IMR-90 (cell line): ENCODE measurements around the gene NUFIP1. TPM values are rescaled to one million over a fixed set of nuclear protein-coding genes. Genes with fewer than 3 reads are reported as not detected.

Experiments used
- ATAC-seq: fragments of 200-7000 bp; cut with Tn5 transposase; 2 replicates; pipeline ENCODE4 v1.9.1; 2020; ENCODE audit warnings: low read depth, mild to moderate bottlenecking, moderate library complexity
- BruUV-seq: library from RNA; stranded (reverse); fragments of 400-500 nt; replicated peaks from 2 replicates; lab custom pipeline; 2021; lab: Mats Ljungman, UMichigan
- CTCF ChIA-PET: fragments of 300-600 bp; formaldehyde crosslinking; extraction: SDS; loops from one replicate; lab custom pipeline; 2021; ENCODE audit warnings: antibody characterized with exemption; lab: Yijun Ruan, JAX
- POLR2A ChIA-PET: fragments of 300-600 bp; sonication (Branson Sonifier 250); formaldehyde crosslinking; loops from one replicate; lab custom pipeline; 2022; ENCODE audit warnings: antibody characterized with exemption; ENCODE audit not compliant: unreplicated experiment; lab: Charles Lee
- DNase-seq: peaks from one replicate; pipeline ENCODE4 v3.0.0; 2013
- H2AFZ ChIP-seq: replicated peaks from 2 replicates; pipeline ENCODE3; 2013; ENCODE audit warnings: low read length, mild to moderate bottlenecking; ENCODE audit not compliant: poor library complexity
- H2AK5ac ChIP-seq: 2 replicates; pipeline ENCODE4 v1.6.1; 2013; ENCODE audit warnings: low read depth, low read length, inconsistent platforms
- H2AK9ac ChIP-seq: replicated peaks from 2 replicates; pipeline ENCODE3; 2013; ENCODE audit warnings: mild to moderate bottlenecking, low read depth, low read length, moderate library complexity; ENCODE audit not compliant: poor library complexity
- H2BK120ac ChIP-seq: 2 replicates; pipeline ENCODE4 v1.6.1; 2013; ENCODE audit warnings: low read depth, low read length, inconsistent platforms
- H2BK15ac ChIP-seq: 3 replicates; pipeline ENCODE4 v1.6.1; 2013; ENCODE audit warnings: low read depth, low read length, inconsistent platforms
- H2BK20ac ChIP-seq: 2 replicates; pipeline ENCODE4 v1.6.1; 2013; ENCODE audit warnings: low read depth, mild to moderate bottlenecking, inconsistent platforms, low read length, moderate library complexity
- H2BK5ac ChIP-seq: 2 replicates; pipeline ENCODE4 v1.6.1; 2013; ENCODE audit warnings: mild to moderate bottlenecking, low read depth, low read length, inconsistent platforms; ENCODE audit not compliant: poor library complexity, severe bottlenecking
- H3K14ac ChIP-seq: replicated peaks from 2 replicates; pipeline ENCODE4 v1.6.1; 2013; ENCODE audit warnings: low read depth, low read length, inconsistent platforms
- H3K18ac ChIP-seq: 2 replicates; pipeline ENCODE4 v1.6.1; 2013; ENCODE audit warnings: low read depth, low read length, control low read depth
- H3K23ac ChIP-seq: 2 replicates; pipeline ENCODE4 v1.6.1; 2013; ENCODE audit warnings: low read depth, low read length, inconsistent platforms
- H3K27ac ChIP-seq: 2 replicates; pipeline ENCODE4 v1.5.1; 2013; ENCODE audit warnings: mild to moderate bottlenecking, control low read depth, low read length; ENCODE audit not compliant: insufficient read depth
- H3K27me3 ChIP-seq: 2 replicates; pipeline ENCODE4 v1.6.1; 2013; ENCODE audit warnings: low read length; ENCODE audit not compliant: control insufficient read depth, insufficient read depth
- H3K36me3 ChIP-seq: 2 replicates; pipeline ENCODE4 v1.6.1; 2013; ENCODE audit warnings: low read length, mixed read lengths; ENCODE audit not compliant: control insufficient read depth, insufficient read depth
- H3K4ac ChIP-seq: 2 replicates; pipeline ENCODE4 v1.6.1; 2013; ENCODE audit warnings: low read depth, low read length, inconsistent platforms
- H3K4me1 ChIP-seq: 2 replicates; pipeline ENCODE4 v1.6.1; 2013; ENCODE audit warnings: low read length, mixed read lengths; ENCODE audit not compliant: control insufficient read depth, insufficient read depth
- H3K4me2 ChIP-seq: 2 replicates; pipeline ENCODE4 v1.6.1; 2013; ENCODE audit warnings: low read depth, mild to moderate bottlenecking, control low read depth, low read length, moderate library complexity
- H3K4me3 ChIP-seq: 2 replicates; pipeline ENCODE4 v1.5.1; 2013; ENCODE audit warnings: low read depth, mild to moderate bottlenecking, control low read depth, low read length, moderate library complexity; ENCODE audit not compliant: insufficient read depth
- H3K56ac ChIP-seq: 2 replicates; pipeline ENCODE4 v1.6.1; 2013; ENCODE audit warnings: low read length, inconsistent platforms; ENCODE audit not compliant: insufficient read depth; ENCODE audit errors: extremely low read depth
- H3K79me1 ChIP-seq, 2 experiments: 2 replicates each; pipeline ENCODE4 v1.6.1; 2013; ENCODE audit warnings: low read length in 2 of 2, inconsistent platforms in 1 of 2, low read depth in 1 of 2
- H3K9ac ChIP-seq: 2 replicates; pipeline ENCODE4 v1.6.1; 2013; ENCODE audit warnings: low read depth, low read length, control low read depth
- H3K9me1 ChIP-seq: 2 replicates; pipeline ENCODE4 v1.6.1; 2013; ENCODE audit warnings: low read length, inconsistent platforms; ENCODE audit not compliant: insufficient read depth
- H3K9me3 ChIP-seq: 2 replicates; pipeline ENCODE4 v1.6.1; 2013; ENCODE audit warnings: low read length; ENCODE audit not compliant: control insufficient read depth, insufficient read depth
- H4K20me1 ChIP-seq: 2 replicates; pipeline ENCODE4 v1.6.1; 2013; ENCODE audit warnings: low read length, inconsistent platforms; ENCODE audit not compliant: insufficient read depth
- H4K5ac ChIP-seq: 2 replicates; pipeline ENCODE4 v1.6.1; 2013; ENCODE audit warnings: mild to moderate bottlenecking, low read depth, low read length, control low read depth
- H4K8ac ChIP-seq, 2 experiments: 2 replicates each; pipeline ENCODE4 v1.6.1; 2013; ENCODE audit warnings: low read depth in 2 of 2, low read length in 2 of 2, control low read depth in 1 of 2, inconsistent platforms in 1 of 2
- H4K91ac ChIP-seq: 2 replicates; pipeline ENCODE4 v1.6.1; 2013; ENCODE audit warnings: low read depth, low read length, inconsistent platforms; ENCODE audit not compliant: insufficient read depth
- BHLHE40 ChIP-seq: fragments of 150-350 bp; IDR thresholded peaks from 2 replicates; pipeline ENCODE4 v1.6.1; 2016; ENCODE audit warnings: mild to moderate bottlenecking, low read depth, low read length
- CEBPB ChIP-seq: IDR thresholded peaks from 2 replicates; pipeline ENCODE4 v1.6.1; 2012; ENCODE audit warnings: low read depth, low read length, improper control_type of control experiment
- CHD1 ChIP-seq: IDR thresholded peaks from 2 replicates; pipeline ENCODE4 v1.6.1; 2012; ENCODE audit warnings: low read depth, low read length, improper control_type of control experiment
- FOS ChIP-seq: fragments of 150-350 bp; IDR thresholded peaks from 2 replicates; pipeline ENCODE4 v1.6.1; 2016; ENCODE audit warnings: low read depth, low read length
- MAFK ChIP-seq: IDR thresholded peaks from 2 replicates; pipeline ENCODE4 v1.6.1; 2012; ENCODE audit warnings: low read depth, low read length, improper control_type of control experiment
- MAZ ChIP-seq: IDR thresholded peaks from 2 replicates; pipeline ENCODE4 v1.6.1; 2012; ENCODE audit warnings: low read depth, mild to moderate bottlenecking, low read length, improper control_type of control experiment, moderate library complexity, borderline replicate concordance
- MXI1 ChIP-seq: IDR thresholded peaks from 2 replicates; pipeline ENCODE4 v1.6.1; 2012; ENCODE audit warnings: low read depth, mild to moderate bottlenecking, low read length, moderate library complexity, borderline replicate concordance
- NFE2L2 ChIP-seq: fragments of 150-350 bp; IDR thresholded peaks from 2 replicates; pipeline ENCODE4 v1.6.1; 2016; ENCODE audit warnings: low read depth, mild to moderate bottlenecking, low read length
- POLR2A ChIP-seq: IDR thresholded peaks from 2 replicates; pipeline ENCODE4 v1.6.1; 2012; ENCODE audit warnings: mild to moderate bottlenecking, low read depth, low read length
- RAD21 ChIP-seq: IDR thresholded peaks from 2 replicates; pipeline ENCODE4 v1.6.1; 2012; ENCODE audit warnings: low read length, improper control_type of control experiment
- RCOR1 ChIP-seq: IDR thresholded peaks from 2 replicates; pipeline ENCODE4 v1.6.1; 2012; ENCODE audit warnings: mild to moderate bottlenecking, low read length, improper control_type of control experiment; ENCODE audit not compliant: insufficient replicate concordance
- RFX5 ChIP-seq: IDR thresholded peaks from 2 replicates; pipeline ENCODE4 v1.8.0; 2012; ENCODE audit warnings: low read depth, mild to moderate bottlenecking, low read length, moderate library complexity
- SMC3 ChIP-seq: fragments of 150-350 bp; IDR thresholded peaks from 2 replicates; pipeline ENCODE4 v1.6.1; 2016; ENCODE audit warnings: low read depth, mild to moderate bottlenecking, antibody characterized with exemption, low read length, moderate library complexity
- USF2 ChIP-seq: fragments of 150-350 bp; IDR thresholded peaks from 2 replicates; pipeline ENCODE4 v1.6.1; 2017; ENCODE audit warnings: mild to moderate bottlenecking, antibody characterized with exemption, low read length, low read depth
- WGBS, 2 experiments: methylation state at CpG; one replicate each; pipeline versions ENCODE4 v1.1.5 to v1.1.7; 2013; ENCODE audit warnings: missing lambda C conversion rate in 2 of 2; ENCODE audit not compliant: insufficient read length in 1 of 2; ENCODE audit errors: extremely low coverage in 2 of 2; 5-methylcytosine and 5-hydroxymethylcytosine counted together
- dilution Hi-C: fragments of 300-500 bp; cut with HindIII; formaldehyde crosslinking; loops from one replicate; pipeline ENCODE4 v1.14.3; 2018; ENCODE audit warnings: low sequenced_read_pairs; ENCODE audit not compliant: unreplicated experiment
- in situ Hi-C: fragments of 300-500 bp; cut with MboI; formaldehyde crosslinking; loops from 3 replicates; pipeline ENCODE4 v1.14.3; 2019; ENCODE audit warnings: low sequenced_read_pairs, inconsistent platforms, mixed read lengths
- intact Hi-C: fragments of 100-400 bp; cut with micrococcal nuclease; formaldehyde crosslinking; loops from 2 replicates; pipeline ENCODE4 v1.10.0; 2022
- polyA plus RNA-seq, 3 experiments: library from polyadenylated mRNA; depleted of rRNA; stranded (reverse); fragments of >200 nt; gene quantifications; 2 replicates each; pipeline ENCODE4 v1.2.3, GENCODE V29; 2012; ENCODE audit warnings: low replicate concordance in 1 of 3
- total RNA-seq: library from RNA; depleted of rRNA; stranded (reverse); fragments of >200 nt; gene quantifications from 2 replicates; pipeline ENCODE4 v1.2.3, GENCODE V29; 2012
- TF ChIP-seq, protein P1 (sequence below): fragments of 150-350 bp; IDR thresholded peaks from 2 replicates; pipeline ENCODE4 v1.6.1; 2016; ENCODE audit warnings: low read depth, mild to moderate bottlenecking, low read length, moderate library complexity, borderline replicate concordance
- TF ChIP-seq, protein P2 (sequence below): conservative IDR thresholded peaks from 2 replicates; pipeline ENCODE4 v1.5.1; 2012; ENCODE audit warnings: mild to moderate bottlenecking, low read depth, low read length, improper control_type of control experiment

Gene NUFIP1
- total and polyA plus RNA-seq, 2 of the 4 experiments (the other 2 are of a cell fraction) = 1.4 to 2.3 TPM

- Histone ChIP-seq H4K91ac (no peak overlapping the region), H3K4me2 (no peak overlapping the region), H2AK9ac (no peak overlapping the region), H4K20me1 (no peaks in the 10 kb centered on the region), H3K9ac (no peak overlapping the region), H2BK120ac (no peak overlapping the region), H3K14ac (no peak overlapping the region), H3K4ac (no peak overlapping the region), H3K36me3 (peaks cover 21% of the 10 kb centered on the region), H3K4me3 (no peak overlapping the region), H3K18ac (no peak overlapping the region), H3K56ac (no peak overlapping the region), H3K27me3 (no peaks in the 10 kb centered on the region), H2AFZ (no peak overlapping the region), H3K4me1 (peaks cover 5% of the 10 kb centered on the region), H2AK5ac (no peak overlapping the region), H4K8ac (no peak overlapping the region), H4K5ac (no peak overlapping the region), H3K27ac (no peak overlapping the region), H3K9me3 (no peaks in the 10 kb centered on the region), H3K23ac (no peak overlapping the region), H2BK20ac (no peak overlapping the region), H3K9me1 (peaks cover 6% of the 10 kb centered on the region; the same call in 1 of the 2 replicates), H2BK15ac (no peak overlapping the region), H3K79me1 (peaks cover 9 to 25% of the 10 kb centered on the region in 2 experiments; a peak in 3 of 4 replicates), H2BK5ac (no peak overlapping the region)
- TF ChIP-seq CEBPB (no peak), CHD1 (no peak), USF2 (no peak), RAD21 (no peak), RFX5 (no peak), SMC3 (no peak), MXI1 (no peak), MAZ (no peak), NFE2L2 (no peak), MAFK (no peak), BHLHE40 (no peak), POLR2A (no peak), RCOR1 (no peak), FOS (no peak)
- TF ChIP-seq, protein P1, sequence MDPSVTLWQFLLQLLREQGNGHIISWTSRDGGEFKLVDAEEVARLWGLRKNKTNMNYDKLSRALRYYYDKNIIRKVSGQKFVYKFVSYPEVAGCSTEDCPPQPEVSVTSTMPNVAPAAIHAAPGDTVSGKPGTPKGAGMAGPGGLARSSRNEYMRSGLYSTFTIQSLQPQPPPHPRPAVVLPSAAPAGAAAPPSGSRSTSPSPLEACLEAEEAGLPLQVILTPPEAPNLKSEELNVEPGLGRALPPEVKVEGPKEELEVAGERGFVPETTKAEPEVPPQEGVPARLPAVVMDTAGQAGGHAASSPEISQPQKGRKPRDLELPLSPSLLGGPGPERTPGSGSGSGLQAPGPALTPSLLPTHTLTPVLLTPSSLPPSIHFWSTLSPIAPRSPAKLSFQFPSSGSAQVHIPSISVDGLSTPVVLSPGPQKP = no peak
- TF ChIP-seq, protein P2, sequence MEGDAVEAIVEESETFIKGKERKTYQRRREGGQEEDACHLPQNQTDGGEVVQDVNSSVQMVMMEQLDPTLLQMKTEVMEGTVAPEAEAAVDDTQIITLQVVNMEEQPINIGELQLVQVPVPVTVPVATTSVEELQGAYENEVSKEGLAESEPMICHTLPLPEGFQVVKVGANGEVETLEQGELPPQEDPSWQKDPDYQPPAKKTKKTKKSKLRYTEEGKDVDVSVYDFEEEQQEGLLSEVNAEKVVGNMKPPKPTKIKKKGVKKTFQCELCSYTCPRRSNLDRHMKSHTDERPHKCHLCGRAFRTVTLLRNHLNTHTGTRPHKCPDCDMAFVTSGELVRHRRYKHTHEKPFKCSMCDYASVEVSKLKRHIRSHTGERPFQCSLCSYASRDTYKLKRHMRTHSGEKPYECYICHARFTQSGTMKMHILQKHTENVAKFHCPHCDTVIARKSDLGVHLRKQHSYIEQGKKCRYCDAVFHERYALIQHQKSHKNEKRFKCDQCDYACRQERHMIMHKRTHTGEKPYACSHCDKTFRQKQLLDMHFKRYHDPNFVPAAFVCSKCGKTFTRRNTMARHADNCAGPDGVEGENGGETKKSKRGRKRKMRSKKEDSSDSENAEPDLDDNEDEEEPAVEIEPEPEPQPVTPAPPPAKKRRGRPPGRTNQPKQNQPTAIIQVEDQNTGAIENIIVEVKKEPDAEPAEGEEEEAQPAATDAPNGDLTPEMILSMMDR = no peak
- CTCF ChIA-PET = no interaction called here
- no TSS peak for BruUV-seq
- no CpG with 5 or more reads among the region's 1 CpG for WGBS, 2 experiments
- ATAC-seq (no peak), DNase-seq (no peak)
- intact Hi-C loops = loop anchor here (10.0 kb wide), 1 partner anchor 148 kb away; the partner anchor contains the start of gene GTF2F2
- POLR2A ChIA-PET = no interaction called here
- in situ Hi-C loops = no loop called here
- dilution Hi-C loops = no loop called here
Observed at GRCh38 chr13:44976949-44977583, 12.2 kb downstream of the NUFIP1 start.
